ENCODE measurements around the gene EFHD1. TPM values are rescaled to one million over a fixed set of nuclear protein-coding genes. Genes with fewer than 3 reads are reported as not detected.

Gene EFHD1, protein sequence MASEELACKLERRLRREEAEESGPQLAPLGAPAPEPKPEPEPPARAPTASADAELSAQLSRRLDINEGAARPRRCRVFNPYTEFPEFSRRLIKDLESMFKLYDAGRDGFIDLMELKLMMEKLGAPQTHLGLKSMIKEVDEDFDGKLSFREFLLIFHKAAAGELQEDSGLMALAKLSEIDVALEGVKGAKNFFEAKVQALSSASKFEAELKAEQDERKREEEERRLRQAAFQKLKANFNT
- 0.63 TPM for total RNA-seq

DNA sequence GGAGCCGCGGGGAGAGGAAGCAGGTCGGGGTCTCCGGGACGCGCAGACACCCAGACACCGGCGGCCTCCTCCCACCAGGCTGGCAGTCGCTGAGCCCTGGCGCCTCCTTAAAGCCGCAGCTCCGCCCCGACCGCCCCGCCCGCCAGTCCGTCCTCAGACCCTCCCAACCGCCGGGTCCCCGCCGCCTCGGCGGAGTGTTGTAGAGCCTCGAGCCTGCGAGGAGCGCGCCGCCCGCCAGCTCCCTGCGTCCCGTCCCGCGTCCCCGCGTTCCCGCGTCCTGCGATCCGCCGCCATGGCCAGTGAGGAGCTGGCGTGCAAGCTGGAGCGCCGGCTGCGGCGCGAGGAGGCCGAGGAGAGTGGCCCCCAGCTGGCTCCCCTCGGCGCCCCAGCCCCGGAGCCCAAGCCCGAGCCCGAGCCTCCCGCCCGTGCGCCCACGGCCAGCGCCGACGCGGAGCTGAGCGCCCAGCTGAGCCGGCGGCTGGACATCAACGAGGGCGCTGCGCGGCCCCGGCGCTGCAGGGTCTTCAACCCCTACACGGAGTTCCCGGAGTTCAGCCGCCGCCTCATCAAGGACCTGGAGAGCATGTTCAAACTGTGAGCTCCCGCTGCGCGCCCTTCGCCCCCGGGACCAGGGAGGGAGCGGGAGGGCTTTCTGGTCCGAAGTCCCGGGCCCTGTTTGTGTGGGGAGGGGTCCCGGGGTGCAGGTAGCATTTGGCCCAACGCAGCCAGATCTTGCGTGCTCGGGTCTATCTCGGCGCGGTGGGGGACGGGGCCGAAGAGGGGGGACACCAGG lies at the start of gene EFHD1:
Gene EFHD1, plus strand, starts transcription at position 192 of the 793 bp plus-strand sequence. Its CDS starts 101 bp downstream, at position 293.

DNA sequence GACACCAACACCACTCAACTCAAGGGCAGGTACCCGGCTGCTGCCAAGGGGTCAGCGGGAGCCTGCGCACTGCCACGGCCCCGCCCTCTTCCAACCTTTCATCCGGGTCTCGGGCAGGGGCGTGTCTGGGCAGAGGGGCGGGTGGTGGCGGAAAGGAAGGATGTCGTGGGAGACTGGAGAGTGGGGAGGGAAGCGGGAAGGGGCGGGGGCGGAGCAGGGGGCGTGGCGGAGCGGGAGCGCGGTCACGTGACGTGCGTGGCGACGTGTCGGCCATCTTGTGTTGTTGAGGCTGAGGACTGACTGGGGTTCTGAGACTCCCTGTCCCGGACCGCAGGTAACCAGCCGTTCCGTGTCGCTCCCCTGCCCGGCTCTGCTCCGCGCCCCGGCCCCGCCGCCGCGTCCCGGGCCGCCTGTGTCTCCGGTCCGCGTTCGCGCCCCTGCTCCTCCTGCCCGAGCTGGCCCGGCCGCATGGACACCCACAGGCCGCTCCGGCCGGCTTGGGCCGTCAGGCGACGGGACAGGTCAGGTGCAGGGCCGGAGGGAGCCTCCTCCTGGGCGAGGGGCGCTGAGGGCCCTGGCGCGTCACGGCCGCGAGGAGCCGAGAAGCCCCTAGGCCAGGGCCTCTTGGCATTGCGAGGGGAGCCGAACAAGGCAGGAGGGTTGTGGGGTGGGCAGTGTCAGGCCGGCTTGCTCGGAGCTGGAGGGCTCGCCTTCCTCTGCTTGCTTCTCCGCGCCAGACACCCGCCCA lies 63.8 kb downstream of the EFHD1 start, which contains the start of gene GIGYF2:
Gene GIGYF2, plus strand, starts transcription at position 273 of the 748 bp plus-strand sequence. CDS start 37,867 bp downstream, outside the sequence.

Small RNA genes lying within 50 kb of the gene (small RNA-seq; reads per million reads assigned to genes)
- not detected for gene RN7SL359P (ENCODE audit: low replicate concordance)

Other genes with a start within 250 kb of the EFHD1 start
- gene ALPG, start 226.8 kb upstream of the EFHD1 start, total RNA-seq, result not detected
- not detected for gene ALPI, start 177.5 kb upstream of the EFHD1 start, total RNA-seq
- 0.63 TPM for gene ECEL1, start 145.8 kb upstream of the EFHD1 start, total RNA-seq
- not detected for gene PRSS56, start 113.2 kb upstream of the EFHD1 start, total RNA-seq
- gene CHRND, start 107.4 kb upstream of the EFHD1 start, total RNA-seq, result not detected
- not detected for gene CHRNG, start 93.9 kb upstream of the EFHD1 start, total RNA-seq
- gene TIGD1, start 83.0 kb upstream of the EFHD1 start, total RNA-seq, result 14.1 TPM
- 54.8 TPM for gene EIF4E2, start 82.9 kb upstream of the EFHD1 start, total RNA-seq
- gene GIGYF2, start 63.7 kb downstream of the EFHD1 start, total RNA-seq, result 172 TPM
- 3.8 TPM for gene KCNJ13, start 143.0 kb downstream of the EFHD1 start, total RNA-seq
- gene SNORC, start 236.7 kb downstream of the EFHD1 start, total RNA-seq, result 2.8 TPM